Kidney (tissue), 11 donors: Measurements from ENCODE around the gene RGPD3. TPM values are rescaled to one million over a fixed set of nuclear protein-coding genes. Genes with fewer than 3 reads are reported as not detected.
"Not testable (repeated sequence)": the region's sequence is repeated elsewhere in the genome, so short reads cannot be mapped to it uniquely, and the experiment has no call there.

ENCODE experiments used
- DNase-seq, 5 donors: peaks; one replicate each; pipeline ENCODE4 v3.0.0-alpha.2; 2013 to 2020
- FAIRE-seq: peaks from 2 replicates; lab custom pipeline; 2012; peaks lifted over from hg19 to GRCh38; lab: Jason Lieb, UNC
- H3K27ac ChIP-seq, 2 donors: one replicate each; pipeline ENCODE4 v1.7.0; 2013; ENCODE audit warnings: low read depth in 2 of 2, low read length in 2 of 2, inconsistent platforms in 1 of 2
- H3K27me3 ChIP-seq: one replicate; pipeline ENCODE4 v1.7.1; 2013; ENCODE audit warnings: low read length, inconsistent platforms; ENCODE audit not compliant: control insufficient read depth, insufficient read depth
- H3K36me3 ChIP-seq, 3 donors: one replicate each; pipeline versions ENCODE4 v1.7.0 to v1.7.1; 2013; ENCODE audit warnings: low read length in 3 of 3, control low read depth in 1 of 3, inconsistent platforms in 1 of 3; ENCODE audit not compliant: insufficient read depth in 3 of 3, control insufficient read depth in 2 of 3
- H3K4me1 ChIP-seq, 3 donors: one replicate each; pipeline versions ENCODE4 v1.7.0 to v1.7.1; 2013; ENCODE audit warnings: low read length in 3 of 3, inconsistent platforms in 1 of 3, low read depth in 1 of 3; ENCODE audit not compliant: control insufficient read depth in 2 of 3, insufficient read depth in 2 of 3
- H3K4me3 ChIP-seq, 3 donors: one replicate each; pipeline versions ENCODE4 v1.7.0 to v1.8.1; 2013; ENCODE audit warnings: low read length in 3 of 3, control low read depth in 1 of 3, inconsistent platforms in 1 of 3
- H3K9ac ChIP-seq, 3 donors: one replicate each; pipeline versions ENCODE4 v1.7.0 to v1.7.1; 2013; ENCODE audit warnings: low read length in 3 of 3, control low read depth in 1 of 3, inconsistent platforms in 1 of 3
- H3K9me3 ChIP-seq, 3 donors: one replicate each; pipeline versions ENCODE4 v1.7.0 to v1.7.1; 2013; ENCODE audit warnings: low read length in 3 of 3, control low read depth in 1 of 3, inconsistent platforms in 1 of 3; ENCODE audit not compliant: control insufficient read depth in 2 of 3, insufficient read depth in 1 of 3
- intact Hi-C: fragments of 100-400 bp; cut with DNase I; formaldehyde crosslinking; loops from one replicate; pipeline ENCODE4 v1.11.1; 2022
- polyA plus RNA-seq: library from polyadenylated mRNA; stranded (reverse); fragments of 350-450 nt; fragmentation: Illumina TruSeq; extraction: RNeasy Lipid Tissue Mini Kit (QIAGEN cat#74804); gene quantifications from one replicate; pipeline ENCODE4 v1.2.3, GENCODE V29; 2014; ENCODE audit warnings: low read depth, low replicate concordance; ENCODE audit not compliant: insufficient read depth
- total RNA-seq: library from RNA; stranded (reverse); fragmentation: NEBNext Ultra II Directional; extraction: Animal tissue kit (Norgen Biotek cat#: 25700); gene quantifications from one replicate; pipeline ENCODE4 v1.2.1, GENCODE V29; 2021
- donor health status: control.
- donor health status: control.
- donor health status: DM: yes; HTN: yes; CAD: no.
- donor health status: Normal renal cell carcinoma (clear cell type).

Gene RGPD3
- total and polyA plus RNA-seq, 2 donors from 2014 or later, result 0.19 to 0.41 TPM

DNA sequence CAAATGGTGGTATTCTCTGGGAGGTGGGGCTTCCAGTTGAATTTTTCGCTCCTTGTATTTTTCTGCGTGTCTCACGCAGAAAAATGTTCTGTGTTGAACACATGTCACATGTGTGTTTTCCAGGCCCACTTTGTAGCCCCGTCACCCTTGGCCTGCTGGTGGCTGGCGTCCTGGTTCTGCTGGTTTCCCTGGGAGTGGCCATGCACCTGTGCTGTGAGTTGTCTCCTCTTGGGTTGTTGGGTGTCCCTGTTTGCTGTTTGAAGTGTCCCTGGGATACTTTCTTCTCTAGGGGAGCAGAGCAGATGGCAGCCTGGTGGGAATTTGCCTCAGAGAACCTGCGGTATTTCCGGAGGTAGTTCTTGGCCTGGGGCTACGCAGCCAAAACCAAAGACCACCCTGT, 34.1 kb upstream of the RGPD3 start:
- H3K4me1 ChIP-seq, intact Hi-C loops, H3K9ac ChIP-seq, H3K27ac ChIP-seq, DNase-seq, H3K4me3 ChIP-seq, H3K36me3 ChIP-seq, FAIRE-seq, H3K9me3 ChIP-seq, H3K27me3 ChIP-seq: not testable (repeated sequence)

DNA sequence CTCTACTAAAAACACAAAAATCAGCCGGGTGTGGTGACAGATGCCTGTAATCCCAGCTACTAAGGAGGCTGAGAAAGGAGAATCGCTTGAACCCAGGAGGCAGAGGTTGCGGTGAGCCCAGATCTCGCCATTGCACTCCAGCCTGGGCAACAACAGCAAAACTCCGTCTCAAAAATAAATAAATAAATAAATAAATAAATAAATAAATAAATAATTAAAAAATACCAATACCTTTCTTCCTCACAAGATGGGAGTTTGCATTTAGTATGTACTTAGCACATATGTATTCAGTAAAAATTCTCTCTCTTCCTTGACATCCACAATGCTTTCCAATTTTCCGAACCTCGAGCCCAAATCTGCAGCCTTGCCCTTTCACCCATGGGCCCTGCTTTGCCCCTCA, 32.1 kb upstream of the RGPD3 start:
- H3K9me3 ChIP-seq, H3K4me1 ChIP-seq, H3K36me3 ChIP-seq, H3K9ac ChIP-seq, H3K27ac ChIP-seq, FAIRE-seq, H3K4me3 ChIP-seq, H3K27me3 ChIP-seq, intact Hi-C loops, DNase-seq: not testable (repeated sequence)

GRCh38 chr2:106498549-106498948, 30.3 kb upstream of the RGPD3 start:
- H3K27ac ChIP-seq, H3K36me3 ChIP-seq, H3K4me1 ChIP-seq, H3K27me3 ChIP-seq, intact Hi-C loops, DNase-seq, H3K9me3 ChIP-seq, H3K4me3 ChIP-seq, H3K9ac ChIP-seq, FAIRE-seq: not testable (repeated sequence)

- FAIRE-seq, H3K36me3 ChIP-seq, intact Hi-C loops, H3K4me1 ChIP-seq, H3K4me3 ChIP-seq, H3K9me3 ChIP-seq, H3K27me3 ChIP-seq, H3K27ac ChIP-seq, H3K9ac ChIP-seq: not testable (repeated sequence)
- peak in 2 of 5 donors; percentile 14 to 48 for DNase-seq
These were observed 24.7 kb upstream of the RGPD3 start for GRCh38 chr2:106492913-106493312.

DNA sequence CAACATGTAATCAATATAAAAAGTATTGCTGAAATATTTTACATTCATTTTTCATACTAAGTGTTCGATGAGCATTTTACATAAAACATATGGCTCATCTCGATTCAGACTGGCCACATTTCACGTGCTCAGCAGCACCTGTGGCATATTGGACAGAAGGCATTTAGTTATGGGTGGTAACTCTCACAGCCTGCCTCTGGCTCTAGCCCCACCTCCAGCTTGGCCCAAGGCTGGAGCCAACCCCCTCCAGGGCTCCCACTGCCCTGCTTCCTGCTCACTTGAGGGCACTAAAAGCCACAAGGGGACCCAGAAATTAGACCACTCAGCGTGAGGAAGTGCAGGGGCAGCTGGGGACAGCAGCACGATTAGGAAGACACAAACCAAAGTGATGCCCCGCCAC, 24.2 kb upstream of the RGPD3 start:
- H3K36me3 ChIP-seq, H3K27me3 ChIP-seq, DNase-seq, H3K9me3 ChIP-seq, H3K4me3 ChIP-seq, H3K27ac ChIP-seq, intact Hi-C loops, H3K9ac ChIP-seq, H3K4me1 ChIP-seq, FAIRE-seq: not testable (repeated sequence)

DNA sequence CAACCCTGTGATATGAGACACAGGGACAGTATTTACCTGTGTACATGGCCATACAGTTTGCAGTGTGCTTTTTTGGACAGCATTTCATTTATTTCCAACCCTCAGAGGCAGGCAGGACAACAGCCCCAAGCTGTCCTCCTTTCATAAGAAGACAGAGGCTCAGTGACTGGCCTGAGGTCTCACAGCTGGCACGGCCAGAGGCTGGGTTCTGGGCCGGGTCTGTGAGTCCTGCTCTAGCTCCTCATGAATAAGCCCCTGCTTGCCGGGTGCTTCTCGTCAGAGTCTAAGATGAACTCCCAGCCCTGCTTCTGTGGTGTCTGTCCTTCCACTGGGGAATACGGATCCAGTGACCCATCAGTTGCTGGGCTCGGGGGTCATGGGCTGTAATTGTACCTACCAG, 21.5 kb upstream of the RGPD3 start:
- H3K36me3 ChIP-seq, result not testable (repeated sequence)

DNA sequence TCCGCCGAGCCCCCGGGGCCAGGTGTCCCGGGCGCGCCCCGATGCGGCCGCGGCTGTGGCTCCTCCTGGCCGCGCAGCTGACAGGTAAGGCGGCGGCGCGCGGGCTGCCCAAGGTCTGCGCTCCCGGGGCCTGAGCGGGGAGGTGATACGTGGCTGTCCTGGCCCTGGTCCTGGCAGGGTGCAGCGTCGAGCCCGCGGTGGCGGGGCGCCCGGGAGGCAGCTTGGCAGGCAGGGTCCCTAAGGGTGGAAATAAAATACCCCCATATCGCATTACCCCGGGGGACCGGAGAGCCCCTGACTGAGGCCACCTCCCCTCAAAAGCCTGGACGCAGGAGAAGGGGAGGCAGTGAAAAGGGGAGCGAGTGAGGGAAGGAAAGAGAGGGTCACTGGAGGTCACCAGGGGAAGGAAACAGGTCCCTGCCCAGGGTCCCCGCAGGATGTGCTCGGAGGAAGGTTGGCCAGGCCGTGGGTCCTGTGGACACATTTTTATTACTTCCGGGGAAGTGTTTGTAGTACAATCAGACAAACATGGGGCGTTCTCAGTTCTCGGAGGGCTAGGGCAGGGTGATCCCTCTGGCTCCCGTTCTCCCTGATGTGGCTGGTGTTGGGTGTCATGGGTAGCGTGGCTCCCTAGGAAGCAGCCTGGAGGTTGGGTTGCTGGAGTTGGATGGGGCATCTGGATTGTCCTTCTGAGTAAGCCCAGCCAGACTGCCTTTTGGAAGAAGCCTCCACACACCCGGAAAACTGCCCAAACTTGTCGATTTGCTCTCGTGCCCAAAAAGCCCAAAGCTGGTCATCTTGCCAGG, 19.4 kb upstream of the RGPD3 start:
- H3K9ac ChIP-seq, H3K9me3 ChIP-seq, H3K4me1 ChIP-seq, intact Hi-C loops, H3K27ac ChIP-seq, H3K4me3 ChIP-seq, H3K27me3 ChIP-seq, FAIRE-seq, H3K36me3 ChIP-seq: not testable (repeated sequence)
- DNase-seq, result peak in 4 of 5 donors; percentile 25 to 53 (median 41)

More for the DNA sequence above, 21.5 kb upstream of the RGPD3 start:
- H3K4me3 ChIP-seq, H3K27ac ChIP-seq, H3K9me3 ChIP-seq, intact Hi-C loops, FAIRE-seq, DNase-seq, H3K4me1 ChIP-seq, H3K27me3 ChIP-seq, H3K9ac ChIP-seq: not testable (repeated sequence)

- DNase-seq, H3K36me3 ChIP-seq, H3K4me3 ChIP-seq, H3K9me3 ChIP-seq, H3K9ac ChIP-seq, intact Hi-C loops, H3K27me3 ChIP-seq, H3K4me1 ChIP-seq, H3K27ac ChIP-seq, FAIRE-seq: not testable (repeated sequence)
These were observed 18.6 kb upstream of the RGPD3 start, which contains the start of gene CD8B2 for GRCh38 chr2:106486551-106487385. CD8B2 (plus strand) TSS chr2:106487364; CDS start chr2:106487427, 63 bp downstream.
